Renal cortical epithelial cell (primary cell): Measurements from ENCODE around the gene PGLYRP4. TPM values are rescaled to one million over a fixed set of nuclear protein-coding genes. Genes with fewer than 3 reads are reported as not detected.
"Not testable (repeated sequence)": the region's sequence is repeated elsewhere in the genome, so short reads cannot be mapped to it uniquely, and the experiment has no call there.

Experiments
- DNase-seq: peaks from one replicate; pipeline ENCODE4 v3.0.0-alpha.2; 2011; ENCODE audit warnings: low read depth
- total RNA-seq: library from RNA; depleted of rRNA; stranded (reverse); fragments of >200 nt; gene quantifications from 2 replicates; pipeline ENCODE4 v1.2.3, GENCODE V29; 2014

The PGLYRP4 gene
- total RNA-seq, 1 donor from 2014 or later = not detected

- DNase-seq = no peak
These were observed 10.4 kb downstream of the PGLYRP4 start for GRCh38 chr1:153337980-153338853.

DNA sequence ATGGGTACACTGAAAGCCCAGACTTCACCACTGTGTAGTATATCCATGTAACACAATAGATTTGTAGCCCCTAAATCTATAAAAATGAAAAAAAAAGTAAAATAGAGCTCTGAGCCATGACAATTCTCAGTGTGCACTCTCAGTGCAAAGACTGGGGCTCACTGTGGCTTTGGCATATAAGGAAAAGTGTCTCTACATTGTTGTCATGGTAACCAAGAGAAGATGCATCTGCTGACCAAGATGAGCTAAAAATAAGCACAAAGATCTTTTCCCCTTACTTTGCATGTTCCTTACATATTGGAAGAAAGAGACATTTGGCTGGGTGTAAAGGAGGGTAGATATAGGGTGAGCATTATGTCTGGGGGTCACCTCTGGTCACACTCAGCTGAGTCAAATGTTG lies 12.0 kb downstream of the PGLYRP4 start:
- DNase-seq = no peak

GRCh38 chr1:153333902-153334301 lies 14.7 kb downstream of the PGLYRP4 start:
- DNase-seq = no peak

DNA sequence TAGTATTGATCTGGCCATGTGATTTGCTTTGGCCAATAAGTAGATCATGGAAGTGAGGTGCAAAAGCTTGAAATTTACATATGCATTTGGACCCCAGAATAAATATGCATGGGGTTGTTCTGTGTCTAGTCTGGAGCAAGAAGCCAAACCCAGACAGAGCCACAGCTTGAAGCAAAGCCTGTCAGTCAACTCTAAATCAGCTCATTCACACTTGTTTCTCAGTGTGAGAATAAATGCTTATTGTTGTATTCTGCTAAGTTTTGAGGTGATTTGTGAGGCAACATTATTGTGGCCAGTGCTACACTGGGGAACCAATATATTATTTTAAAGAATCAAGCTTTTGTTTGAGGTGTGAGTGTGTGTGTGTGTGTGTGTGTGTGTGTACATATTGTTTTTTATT lies 23.7 kb downstream of the PGLYRP4 start:
- DNase-seq = no peak

DNA sequence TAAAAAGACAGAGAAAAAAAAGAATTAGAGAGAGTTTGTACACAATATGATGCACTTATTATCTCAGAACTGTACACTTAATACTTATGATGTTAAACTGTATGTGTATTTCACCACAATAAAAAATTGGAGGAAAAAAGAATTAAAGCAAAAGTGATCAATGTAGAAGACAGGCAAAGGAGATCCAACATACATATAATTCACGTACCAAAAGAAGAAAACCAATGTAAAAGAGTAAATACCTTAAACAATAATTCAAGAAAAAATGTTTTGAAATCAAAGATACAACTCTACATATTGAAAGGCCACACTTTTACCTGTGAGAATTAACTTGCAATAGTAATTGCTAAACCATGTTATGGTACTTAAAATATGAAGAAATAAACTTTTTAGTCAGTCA lies 26.1 kb downstream of the PGLYRP4 start:
- no peak for DNase-seq

DNA sequence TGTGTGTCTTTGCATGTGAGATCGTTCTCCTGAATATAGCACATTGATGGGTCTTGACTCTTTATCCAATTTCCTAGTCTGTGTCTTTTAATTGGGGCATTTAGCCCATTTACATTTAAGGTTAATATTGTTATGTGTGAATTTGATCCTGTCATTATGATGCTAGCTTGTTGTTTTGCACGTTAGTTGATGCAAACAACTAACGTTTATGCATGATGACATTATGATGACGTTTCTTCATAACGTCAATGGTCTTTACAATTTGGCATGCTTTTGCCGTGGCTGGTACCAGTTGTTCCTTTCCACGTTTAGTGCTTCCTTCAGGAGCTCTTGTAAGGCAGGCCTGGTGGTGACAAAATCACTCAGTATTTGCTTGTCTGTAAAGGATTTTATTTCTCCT lies 30.5 kb downstream of the PGLYRP4 start:
- not testable (repeated sequence) for DNase-seq

- not testable (repeated sequence) for DNase-seq
These were observed 32.6 kb downstream of the PGLYRP4 start for GRCh38 chr1:153316013-153316412.

- DNase-seq = not testable (repeated sequence)
These were observed 34.3 kb downstream of the PGLYRP4 start for GRCh38 chr1:153314388-153314787.

- no peak for DNase-seq
These were observed 35.4 kb downstream of the PGLYRP4 start for GRCh38 chr1:153313288-153313687.

DNA sequence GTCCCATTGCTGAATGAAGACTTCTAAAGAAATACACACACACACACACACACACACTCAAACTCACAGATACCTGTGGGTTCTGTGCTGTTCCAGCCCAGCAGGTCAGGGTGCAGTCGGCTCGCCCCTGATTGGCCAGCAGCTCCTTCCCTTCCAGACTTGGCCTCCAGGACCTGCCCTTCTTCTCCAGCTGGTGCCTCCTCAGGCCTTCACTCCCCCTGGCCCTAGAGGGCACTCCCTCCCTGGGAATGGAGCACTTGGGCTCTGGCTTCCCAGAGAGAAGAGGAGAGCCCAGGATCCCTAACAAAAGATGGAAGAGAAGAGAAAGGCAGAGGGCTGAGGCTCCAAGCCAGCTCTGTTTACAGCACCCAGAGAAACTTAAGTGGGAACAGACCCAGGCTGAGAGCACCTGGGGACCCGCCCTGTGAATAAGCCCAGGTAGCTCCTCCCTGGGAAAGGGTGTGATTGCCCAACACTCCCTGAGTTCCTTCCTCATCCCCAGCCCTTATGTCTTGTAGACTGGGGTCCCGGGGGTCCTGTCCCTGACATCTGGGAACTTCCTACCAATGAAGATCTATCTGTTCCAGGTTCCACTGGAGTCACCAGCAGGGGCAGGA lies 36.0 kb downstream of the PGLYRP4 start, which contains the start of gene PGLYRP3:
Gene PGLYRP3 (minus strand): TSS at position 383 of the 617 bp plus-strand sequence. CDS start 2,287 bp downstream, outside the sequence.
- no peak for DNase-seq

DNA sequence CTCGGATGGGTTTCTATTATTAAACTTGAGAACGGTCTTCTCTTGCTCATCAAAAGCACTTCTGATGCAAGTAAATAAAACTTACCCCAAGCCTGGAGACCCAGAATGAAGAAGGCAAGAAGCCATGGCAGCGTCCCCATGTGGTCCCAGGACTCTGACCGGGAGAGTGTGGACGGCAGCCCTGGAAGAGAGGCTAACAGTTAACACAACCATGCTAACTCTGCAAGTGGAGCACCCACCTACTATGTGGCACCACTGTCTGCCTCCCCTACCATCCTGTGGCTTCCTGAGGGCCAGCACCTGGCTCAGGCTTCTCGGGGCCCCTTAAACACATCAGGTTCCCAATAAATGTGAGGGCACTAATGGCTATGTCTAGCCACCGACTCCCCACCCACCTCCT lies 38.1 kb downstream of the PGLYRP4 start:
- DNase-seq = no peak

DNA sequence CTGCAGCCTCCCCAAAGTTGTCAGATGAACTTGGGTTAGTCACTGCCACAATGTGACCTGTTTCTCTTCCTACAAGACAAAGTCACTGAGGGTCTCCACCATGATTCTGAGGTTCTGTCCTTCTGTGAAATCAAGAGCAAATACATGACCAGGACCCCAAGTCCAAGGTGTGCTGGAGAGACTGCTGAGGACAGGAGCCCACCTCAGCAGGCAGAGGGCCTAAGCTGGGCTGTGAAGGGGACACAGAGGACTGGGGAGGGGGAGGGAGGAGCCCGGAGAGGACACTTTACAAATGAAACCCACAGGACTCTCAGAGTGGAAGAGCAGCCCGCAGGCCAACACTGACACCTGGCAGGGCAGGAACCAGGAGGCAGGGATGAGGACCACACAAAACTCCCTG lies 39.2 kb downstream of the PGLYRP4 start:
- DNase-seq = no peak

- DNase-seq = no peak
These were observed 40.1 kb downstream of the PGLYRP4 start for GRCh38 chr1:153308540-153308939.

DNA sequence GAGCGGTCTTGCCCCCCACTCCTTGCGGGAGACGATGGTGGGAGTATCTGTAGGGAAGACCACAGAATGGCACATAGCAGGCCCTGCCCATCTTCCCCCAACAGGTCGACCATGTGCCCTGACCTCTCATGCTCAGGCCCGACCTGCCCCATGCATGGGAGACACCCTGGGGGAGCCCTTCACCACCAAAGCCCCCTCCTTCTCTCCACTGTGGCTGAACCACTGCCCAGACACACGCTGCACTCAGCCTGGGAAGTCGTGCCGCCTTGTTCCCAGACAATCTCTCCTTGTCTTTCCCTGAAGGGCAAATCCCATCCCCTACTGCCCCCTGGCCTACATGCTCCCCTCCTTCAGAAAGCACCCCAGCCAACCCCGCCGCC lies 41.4 kb downstream of the PGLYRP4 start:
- no peak for DNase-seq

DNA sequence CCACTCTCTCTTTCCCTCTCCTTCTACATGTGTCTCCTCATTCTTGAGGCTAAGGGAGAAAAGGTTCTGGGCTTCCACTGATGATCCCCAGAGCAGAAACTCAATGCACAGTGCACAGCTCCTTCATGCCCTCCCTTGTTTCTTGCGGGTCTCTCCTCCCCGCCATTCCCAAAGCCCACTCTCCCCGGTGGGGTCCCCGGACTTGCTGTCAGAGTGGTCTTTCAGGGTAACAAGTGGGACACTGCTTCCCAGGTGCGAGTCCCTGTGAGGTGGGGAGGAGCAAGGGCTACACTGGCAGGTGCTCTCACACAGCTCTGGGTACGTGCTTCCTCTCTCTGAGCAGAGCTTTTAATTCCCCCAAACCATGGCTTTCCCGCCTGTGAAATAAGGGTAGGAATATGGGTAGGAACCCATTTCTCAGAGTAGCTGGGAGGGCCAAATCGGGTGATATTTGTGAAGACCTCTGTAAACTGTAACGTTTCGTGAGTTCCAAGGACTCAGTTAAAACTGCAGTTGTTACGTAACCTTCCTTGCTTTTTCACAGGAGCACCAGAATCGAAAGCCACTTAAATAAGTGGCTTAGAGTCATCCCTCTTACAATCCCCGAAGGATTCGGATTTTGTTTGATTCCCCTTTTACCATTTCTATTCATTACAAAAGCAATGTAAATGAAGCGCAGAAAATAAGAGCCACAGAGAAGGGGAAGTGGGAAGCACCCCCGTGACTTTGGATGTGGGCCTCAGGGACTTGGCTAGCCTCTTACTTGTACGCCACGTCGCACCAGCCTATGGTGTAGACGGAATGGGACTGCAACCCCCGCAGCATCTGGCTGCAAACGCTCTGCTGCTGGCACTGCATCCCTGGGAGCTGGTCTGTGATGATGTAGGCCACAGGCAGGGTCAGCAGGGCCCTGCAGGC lies 42.1 kb downstream of the PGLYRP4 start:
- DNase-seq = no peak

GRCh38 chr1:153305682-153306081 lies 43.0 kb downstream of the PGLYRP4 start:
- DNase-seq = no peak

GRCh38 chr1:153302308-153302707 lies 46.3 kb downstream of the PGLYRP4 start:
- DNase-seq = no peak

- no peak for DNase-seq
These were observed 54.8 kb downstream of the PGLYRP4 start for GRCh38 chr1:153293851-153294250.

DNA sequence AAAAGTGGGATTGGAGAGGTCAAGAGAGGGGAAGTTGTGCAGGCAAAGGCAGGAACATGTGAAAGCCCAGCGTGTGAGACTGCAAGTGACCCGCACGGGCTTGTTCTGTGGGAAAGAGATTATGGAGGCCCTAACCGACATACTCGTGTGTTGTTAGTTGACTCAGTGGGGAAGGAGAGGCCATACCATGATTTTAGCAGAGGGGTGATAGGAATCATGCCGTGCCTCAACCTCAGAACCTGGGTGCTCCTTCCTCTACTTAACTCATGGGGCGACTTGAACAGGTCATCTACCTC lies 55.2 kb downstream of the PGLYRP4 start:
- no peak for DNase-seq

GRCh38 chr1:153292740-153293479 lies 55.7 kb downstream of the PGLYRP4 start:
- no peak for DNase-seq

GRCh38 chr1:153292185-153292584 lies 56.5 kb downstream of the PGLYRP4 start:
- DNase-seq = no peak

DNA sequence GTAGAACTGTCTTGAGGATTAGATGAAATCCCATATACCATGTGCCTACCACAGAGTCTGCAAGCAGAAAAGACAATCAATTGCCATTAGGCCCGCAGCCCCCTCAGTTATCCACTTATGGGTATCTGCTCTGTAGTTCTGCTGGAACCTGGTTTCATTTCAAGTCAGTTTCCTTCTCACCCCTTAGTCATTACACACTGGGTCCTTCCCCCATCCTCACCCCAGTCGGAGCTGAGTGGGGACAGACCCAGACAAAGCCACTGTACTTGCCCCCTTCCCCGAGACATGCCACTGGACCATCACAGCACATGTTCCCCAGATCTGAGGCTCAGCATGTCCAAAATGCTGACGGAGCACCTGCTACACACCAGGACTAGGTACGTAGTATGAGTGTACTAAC lies 57.1 kb downstream of the PGLYRP4 start:
- no peak for DNase-seq
